Activated gamma-delta T cell treated with Interleukin-2 at 50 U/mL for 16 hours (primary cell): ENCODE results near the gene DRC7.

ENCODE experiments used
- DNase-seq: peaks from one replicate; pipeline ENCODE4 v3.0.0-alpha.2; 2020

DRC7 gene

DNA sequence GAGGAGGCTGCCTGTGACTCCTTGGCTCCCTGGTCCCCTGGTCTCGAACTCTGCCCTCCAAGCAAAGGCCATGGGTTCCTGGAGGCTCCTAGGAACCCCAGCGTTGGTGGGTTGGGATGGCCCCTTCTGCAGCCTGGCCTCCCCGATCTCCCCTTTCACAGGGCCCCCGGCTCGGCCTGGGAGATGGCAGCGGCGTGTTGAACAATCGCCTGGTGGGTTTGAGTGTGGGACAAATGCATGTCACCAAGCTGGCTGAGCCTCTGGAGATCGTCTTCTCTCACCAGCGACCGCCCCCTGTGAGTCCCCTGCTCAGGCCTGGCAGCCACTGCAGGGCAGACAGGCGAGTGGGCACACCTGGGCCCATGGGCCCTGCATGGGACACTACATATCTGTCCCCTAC lies 15.6 kb upstream of the DRC7 start:
- DNase-seq: no peak

DNA sequence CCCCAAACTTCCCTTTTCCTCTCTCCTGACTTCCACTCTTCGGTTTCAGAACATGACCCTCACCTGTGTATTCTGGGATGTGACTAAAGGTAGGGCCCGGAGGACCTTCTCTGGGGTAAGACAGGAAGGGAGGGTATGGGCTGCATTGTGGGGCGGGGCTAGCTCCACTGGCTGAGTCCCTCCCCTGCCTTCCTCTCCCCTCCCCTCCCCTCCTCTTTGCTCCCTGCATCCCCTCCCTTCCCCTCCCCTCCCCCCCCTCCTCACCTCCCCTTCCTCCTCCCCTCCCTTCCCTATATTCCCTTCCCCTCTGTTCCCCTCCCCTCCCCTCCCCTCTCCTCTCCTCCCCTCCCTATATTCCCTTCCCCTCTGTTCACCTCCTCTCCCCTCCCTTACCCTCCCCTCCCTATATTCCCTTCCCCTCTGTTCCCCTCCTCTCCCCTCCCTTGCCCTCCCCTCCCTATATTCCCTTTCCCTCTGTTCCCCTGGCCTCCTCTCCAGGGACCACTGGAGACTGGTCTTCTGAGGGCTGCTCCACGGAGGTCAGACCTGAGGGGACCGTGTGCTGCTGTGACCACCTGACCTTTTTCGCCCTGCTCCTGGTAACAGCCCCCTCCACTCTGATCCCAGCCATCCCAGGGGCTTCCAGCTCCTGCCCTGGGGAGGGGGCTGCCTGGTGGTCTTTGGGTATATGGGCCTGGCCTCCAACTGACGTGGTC lies 14.7 kb upstream of the DRC7 start:
- DNase-seq: no peak

DNA sequence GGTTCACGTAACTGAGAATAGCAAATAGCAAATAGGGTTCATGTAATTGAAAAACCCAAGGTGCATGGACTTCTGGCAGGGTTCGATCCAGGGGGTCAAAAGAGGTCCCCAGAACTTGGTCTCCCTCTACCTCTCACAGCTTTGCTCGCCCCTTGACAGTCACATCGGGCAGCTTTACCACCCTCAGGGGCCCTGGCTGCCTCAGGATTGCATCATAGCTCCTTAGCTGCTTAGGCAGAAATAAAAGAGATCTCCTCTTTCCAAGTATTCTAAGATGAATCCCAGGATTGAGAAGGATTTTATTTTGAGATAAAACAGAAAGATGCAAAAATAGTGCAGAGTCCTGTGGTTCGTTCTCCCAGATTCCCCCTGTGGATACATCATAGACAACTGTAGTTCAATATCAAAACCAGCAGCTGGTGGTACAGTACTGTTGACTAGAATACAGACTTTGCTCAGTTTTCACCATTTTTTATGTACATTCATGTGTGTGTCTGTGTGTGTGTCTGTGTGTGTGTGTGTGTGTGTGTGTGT lies 13.7 kb upstream of the DRC7 start:
- DNase-seq: no peak

DNA sequence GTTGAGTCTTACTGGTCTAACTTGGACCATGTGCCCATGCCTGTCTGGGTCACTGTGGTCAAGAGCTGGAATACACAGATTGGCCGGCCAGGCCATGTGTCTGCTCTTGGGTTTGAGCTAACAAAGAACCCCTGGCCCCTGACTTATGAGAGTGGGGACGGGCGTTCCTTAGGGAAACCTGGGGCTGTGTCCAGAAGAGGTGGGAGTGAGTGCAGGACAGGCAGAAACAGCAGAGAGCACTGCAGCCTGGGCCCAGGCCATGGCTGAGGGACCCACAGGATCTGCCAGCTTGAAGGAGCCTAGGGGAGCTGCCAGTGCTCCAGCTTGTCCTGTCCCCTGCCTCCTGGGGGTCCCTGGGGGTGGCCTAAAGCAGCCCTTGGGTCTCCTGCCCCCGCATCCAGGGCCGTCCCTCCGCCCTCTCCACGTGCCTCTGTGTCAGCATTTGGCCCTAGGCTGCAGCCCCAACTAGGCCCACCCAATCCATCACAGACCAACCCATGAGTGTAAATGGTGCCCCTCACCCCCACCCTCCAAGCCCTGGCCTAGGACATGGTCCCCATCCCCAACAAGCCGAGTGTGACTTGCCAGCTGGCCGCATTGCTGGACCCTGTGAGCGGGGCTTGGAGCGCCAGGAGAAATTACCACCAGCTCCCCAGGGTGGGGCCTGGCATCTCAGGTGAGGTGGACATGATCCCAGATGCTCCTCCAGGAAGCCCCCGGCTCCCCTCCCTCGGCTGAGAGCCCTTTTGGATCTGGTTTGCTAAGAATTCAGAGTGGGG lies 12.5 kb upstream of the DRC7 start:
- DNase-seq: no peak

DNA sequence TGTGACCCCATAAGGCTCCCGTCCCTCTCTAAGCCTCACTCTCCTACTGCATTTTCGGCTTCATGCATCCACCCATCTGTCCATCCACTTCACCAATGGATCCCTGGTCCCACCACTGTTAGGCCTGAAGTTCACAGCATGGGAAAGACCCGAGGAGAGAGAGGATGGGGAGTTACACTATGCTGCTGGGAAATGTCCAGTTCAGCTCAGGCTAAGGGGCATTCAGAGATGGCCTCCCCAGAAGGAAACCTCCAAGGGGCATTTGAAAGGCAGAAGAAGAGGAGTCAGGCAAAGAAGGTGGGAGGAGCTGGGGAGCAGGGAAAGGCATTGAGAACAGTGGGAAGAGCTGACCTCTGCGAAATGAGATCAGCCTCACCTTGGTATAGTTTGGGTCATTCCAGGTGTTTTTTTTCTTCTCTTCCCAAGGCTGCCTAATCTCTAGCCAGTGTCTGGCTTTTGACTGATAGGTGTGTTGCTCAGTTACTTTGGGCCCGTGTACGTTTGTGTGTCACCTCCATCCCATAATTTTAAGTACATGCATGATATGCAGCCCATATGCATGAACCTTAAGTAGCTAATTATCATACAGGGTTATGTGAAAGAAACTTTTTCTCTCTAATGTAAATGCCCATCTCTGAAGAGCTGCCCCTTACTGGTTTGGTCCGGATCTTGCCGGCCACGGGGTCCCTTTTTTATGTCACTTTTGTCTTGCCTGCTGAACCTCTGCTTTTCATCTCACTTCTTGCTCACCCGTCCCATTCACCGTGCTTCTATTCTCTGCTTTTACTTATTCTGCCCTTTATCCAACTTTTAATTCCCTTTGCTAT lies 11.6 kb upstream of the DRC7 start:
- no peak for DNase-seq

DNA sequence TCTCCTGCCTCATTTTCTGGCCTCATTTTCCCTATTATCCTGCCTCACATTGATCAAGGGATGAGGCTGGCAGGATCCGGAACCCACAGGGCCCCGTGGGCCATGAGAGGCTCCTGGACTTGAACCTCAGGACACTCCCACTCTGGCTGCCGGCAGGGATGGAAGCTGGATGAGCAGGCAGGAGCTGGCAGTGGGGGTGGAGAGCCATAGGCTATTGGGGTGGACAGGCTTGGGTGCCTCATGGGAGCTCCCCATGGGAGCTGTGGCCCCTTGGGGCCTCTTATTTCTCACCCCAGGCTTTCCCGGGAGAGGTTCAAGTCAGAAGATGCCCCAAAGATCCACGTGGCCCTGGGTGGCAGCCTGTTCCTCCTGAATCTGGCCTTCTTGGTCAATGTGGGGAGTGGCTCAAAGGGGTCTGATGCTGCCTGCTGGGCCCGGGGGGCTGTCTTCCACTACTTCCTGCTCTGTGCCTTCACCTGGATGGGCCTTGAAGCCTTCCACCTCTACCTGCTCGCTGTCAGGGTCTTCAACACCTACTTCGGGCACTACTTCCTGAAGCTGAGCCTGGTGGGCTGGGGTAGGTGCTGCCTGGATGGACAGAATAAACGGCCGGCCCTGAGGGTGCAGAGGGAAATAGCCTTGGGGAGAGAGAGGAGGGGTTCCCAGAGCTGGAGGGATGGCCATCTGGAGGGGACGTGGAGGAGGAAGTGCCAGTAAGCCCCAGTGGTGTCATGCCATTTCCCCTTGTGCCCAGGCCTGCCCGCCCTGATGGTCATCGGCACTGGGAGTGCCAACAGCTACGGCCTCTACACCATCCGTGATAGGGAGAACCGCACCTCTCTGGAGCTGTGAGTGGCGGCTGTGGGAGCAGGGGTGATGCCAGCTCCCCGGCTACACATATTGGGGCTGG lies 10.7 kb upstream of the DRC7 start:
- no peak for DNase-seq

DNA sequence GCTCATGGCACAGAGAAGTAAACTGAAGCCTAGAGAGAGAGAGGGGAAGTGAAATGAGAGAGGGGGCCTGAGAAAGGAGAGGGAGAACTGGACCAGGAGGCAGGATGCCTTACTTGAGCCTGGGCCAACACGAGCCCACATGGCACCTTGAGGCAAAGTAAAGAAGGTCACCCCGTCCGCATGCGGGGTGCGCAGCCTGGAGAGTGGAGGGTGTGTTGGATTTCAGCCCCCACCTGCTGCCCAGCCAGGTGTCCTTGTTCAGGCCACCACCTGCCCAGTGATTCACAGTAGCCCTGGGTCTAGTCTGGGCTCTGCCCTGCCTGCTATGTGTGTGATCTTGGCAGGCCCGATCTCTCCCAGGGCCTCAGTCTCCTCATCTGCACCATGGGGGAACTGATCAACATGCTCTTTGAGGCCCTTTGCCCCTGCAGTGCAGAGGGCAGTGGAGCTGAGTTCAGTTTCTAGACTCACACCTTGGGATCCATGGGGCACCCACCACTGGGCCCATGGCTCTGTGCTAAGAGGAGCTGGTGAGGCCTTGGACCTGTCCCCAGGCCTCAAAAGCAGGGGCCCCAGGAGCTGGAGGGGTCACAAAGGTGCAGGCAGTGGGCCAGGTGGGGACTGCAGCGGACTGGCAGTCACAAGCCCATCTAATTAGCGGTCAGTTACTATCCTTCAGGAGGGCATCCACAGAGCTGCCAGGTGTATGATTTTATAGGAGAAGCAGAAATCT lies 9.8 kb upstream of the DRC7 start:
- no peak for DNase-seq

DNA sequence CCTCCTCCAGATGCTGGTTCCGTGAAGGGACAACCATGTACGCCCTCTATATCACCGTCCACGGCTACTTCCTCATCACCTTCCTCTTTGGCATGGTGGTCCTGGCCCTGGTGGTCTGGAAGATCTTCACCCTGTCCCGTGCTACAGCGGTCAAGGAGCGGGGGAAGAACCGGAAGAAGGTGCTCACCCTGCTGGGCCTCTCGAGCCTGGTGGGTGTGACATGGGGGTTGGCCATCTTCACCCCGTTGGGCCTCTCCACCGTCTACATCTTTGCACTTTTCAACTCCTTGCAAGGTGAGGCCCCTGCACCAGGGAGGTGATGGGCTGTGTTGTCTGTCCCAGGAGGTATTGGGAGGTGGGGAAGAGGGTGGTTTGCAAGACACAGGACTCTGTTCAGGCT lies 9.0 kb upstream of the DRC7 start:
- DNase-seq: no peak

DNA sequence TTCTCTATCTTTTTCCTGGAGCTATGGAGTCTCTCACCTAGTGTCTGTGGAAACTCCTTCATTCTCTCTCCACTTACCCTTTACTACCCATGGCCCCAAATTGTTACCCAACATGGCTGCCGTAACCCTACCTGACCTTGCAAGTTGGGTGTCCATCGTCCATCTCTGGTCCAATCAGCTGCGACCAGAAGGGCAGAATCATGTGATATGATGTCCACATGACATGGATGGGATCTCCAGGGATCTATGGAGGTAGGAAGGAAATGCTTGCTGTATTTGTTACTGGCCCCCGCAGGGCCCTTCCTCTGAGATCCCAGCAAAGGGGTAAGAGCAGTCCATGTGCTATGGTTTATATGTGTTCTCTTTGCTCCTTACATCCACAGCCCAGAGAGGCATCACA lies 8.0 kb upstream of the DRC7 start:
- DNase-seq: no peak

DNA sequence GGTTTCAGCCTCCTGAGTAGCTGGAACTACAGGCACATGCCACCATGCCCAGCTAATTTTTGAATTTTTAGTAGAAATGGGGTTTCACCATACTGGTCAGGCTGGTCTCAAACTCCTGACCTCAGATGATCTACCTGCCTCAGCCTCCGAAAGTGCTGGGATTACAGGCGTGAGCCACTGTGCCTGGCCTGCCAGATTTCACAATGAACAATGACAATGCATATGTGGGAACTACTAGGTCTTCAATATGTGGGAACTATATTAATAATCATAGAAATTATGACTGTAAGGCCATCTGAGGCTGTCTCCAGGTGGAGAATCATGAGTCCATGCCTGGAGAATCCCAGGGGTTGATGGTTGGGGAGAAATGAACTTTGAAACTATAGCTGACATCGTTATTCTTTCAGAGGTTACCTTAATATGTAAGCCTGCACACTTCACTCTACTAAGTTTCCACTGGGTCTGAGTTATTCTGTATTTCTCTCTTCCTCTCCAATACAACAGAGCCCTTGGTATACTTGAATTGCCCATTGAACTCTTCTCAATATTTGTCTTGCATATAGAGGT lies 7.2 kb upstream of the DRC7 start:
- DNase-seq: no peak

DNA sequence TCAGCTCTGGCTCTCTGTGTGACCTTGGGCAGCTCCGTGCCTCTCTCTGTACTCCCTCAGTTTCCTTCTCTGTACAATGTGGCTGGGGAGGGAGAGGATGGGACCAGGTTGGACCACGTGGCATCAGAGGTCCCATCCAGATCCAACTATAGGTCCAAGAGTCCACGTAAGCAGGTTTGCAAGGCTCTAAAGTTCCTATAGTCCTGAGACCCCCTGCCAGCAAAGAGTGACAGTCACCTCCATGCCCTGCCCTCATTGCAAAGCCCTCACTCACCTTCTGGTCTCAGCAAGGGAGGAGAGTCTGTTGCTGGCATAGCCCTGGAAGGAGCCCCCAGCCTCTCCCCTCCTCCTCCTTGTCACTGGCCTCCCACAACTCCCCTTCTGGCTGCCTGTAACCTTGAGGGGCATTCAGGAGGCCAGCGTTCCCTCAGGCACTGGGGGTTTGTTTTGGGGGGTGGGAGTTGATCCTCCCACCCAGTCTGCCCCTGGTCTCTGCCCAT lies 6.1 kb upstream of the DRC7 start:
- no peak for DNase-seq

DNA sequence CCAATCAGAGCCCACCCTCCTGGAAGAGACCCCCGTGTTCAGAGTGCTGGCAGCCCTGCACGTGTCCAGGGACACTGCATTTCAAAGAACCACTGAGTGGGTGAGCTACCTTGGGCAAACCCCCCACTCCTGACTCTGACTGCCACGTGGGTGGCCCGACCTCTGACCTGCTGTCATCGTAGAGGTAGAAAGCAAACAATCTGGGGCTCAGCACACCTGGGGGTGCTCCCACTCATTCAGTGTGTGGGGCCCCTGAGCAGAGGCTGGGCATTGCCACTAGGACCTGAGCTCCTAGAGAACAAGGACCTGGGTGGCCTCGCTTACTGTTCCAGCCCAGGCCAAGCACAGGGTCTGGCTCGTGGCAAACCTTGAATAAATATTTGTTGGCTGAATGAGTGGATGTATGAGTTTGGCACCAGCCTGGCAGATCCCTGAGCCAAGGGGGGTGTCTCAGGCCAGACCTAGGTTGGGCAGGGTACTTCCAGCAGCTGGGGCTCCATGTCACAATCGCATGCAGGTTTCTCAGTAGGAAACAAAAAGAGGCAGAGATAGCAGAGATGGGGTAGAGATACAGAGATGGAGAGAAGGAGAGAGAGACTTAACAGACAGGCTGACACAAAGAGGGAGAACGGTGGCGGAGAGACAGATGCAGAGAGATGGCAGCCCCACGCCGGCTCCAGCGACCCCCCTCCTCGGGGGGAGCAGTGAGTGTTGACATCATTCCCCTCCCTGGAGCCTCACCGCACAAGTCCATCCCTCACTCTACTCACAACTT lies 5.4 kb upstream of the DRC7 start:
- DNase-seq: no peak

DNA sequence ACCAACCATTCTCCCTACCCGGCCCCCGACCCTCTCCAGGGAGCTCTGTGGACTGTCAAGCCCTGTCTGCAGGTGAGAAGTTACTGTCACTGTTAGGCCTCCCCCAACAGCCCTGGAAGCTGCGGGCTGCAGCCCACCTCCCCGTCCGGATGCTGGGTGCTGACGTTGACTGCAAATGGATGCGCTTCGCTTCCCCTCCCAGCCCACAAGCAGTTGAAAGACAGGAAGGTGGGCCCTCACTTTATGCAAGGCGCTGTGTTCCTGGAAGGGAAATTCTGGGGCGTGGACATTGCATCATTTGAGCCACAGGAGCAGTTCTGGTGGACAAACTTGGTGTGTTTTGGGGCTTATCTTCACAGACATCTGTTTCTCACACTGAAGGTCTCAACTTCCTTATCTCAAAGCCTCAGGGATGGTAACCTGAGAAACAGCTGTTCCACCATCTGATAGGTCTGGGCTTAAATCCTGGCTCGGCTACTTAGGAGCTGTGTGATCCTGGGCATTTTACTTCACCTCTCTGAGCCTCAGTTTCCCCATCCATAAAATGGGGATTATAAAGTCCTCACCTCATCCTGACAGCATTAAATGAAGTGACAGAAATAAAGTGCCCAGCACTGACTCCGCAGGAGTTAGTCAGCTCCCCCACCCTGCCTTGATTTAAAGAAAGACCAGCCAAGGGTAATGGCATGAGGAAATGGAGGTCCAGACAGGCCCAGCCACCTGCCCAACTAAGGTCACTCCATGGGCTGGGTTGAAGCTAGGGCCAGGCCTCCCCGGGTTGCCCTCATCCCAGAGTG lies 4.6 kb upstream of the DRC7 start:
- peak; percentile 48 for DNase-seq

DNA sequence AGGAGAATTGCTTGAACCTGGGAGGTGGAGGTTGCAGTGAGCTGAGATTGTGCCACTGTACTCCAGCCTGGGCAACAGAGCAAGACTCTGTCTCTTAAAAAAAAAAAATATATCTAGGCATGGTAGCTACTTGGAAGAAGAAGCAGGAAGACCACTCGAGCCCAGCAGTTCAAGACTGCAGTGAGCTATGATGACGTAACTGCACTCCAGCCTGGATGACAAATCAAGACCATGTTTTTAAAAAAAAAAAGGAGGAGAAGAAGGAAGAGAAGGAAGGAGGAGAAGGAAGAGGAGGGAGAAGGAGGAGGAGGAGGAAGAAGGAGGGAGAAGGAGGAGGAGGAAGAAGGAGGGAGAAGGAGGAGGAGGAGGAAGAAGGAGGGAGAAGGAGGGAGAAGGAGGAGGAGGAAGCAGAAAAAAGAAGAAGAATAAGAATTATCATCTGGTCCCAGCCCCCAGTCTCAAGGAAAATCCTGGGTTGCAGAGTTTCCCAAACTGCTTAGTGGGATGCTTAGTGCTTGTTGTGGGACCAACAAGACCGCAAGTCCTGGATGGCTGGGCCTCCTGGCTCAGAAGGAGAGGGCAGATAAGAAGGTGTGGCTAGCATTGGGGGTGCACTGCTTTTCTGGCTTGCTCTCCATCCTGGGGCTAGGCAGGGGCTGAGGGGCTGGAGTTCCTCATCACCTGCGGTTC lies 3.7 kb upstream of the DRC7 start:
- DNase-seq: no peak

DNA sequence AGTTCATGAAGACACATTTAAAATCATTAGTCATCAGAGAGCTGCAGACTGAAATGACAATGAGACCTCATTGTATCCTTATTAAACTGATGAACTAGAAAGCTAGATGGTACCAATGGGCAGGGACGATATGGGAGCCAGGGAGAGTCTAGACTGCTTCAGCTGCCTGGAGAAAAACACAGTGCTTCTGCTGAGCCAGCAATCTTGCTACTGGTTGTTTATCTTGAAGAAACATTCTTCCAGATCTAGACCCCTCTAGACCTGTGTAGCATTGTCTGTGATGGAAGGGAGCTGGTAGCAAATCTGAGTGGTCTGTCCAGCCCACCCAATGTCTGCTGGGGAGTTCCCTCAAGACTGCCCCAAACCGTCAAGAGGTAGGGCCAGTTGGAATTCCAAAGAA lies 2.0 kb upstream of the DRC7 start:
- no peak for DNase-seq

DNA sequence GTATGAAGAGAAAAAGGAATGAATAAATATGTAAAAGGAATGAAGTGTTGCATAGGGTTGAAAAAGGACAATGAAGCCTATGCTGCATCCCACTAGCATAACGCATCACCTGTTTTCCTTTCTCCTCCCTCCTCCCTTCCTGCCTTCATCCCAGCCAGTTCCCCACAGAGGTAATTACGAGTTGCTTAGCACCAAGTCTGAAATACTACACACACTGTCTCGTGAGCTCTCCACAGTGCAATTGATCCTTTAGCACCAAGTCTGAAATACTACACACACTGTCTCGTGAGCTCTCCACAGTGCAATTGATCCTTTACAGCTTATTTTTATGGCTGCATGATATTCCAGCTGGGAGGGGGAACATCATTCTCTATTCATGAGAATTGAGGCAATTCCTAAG lies 1.1 kb upstream of the DRC7 start:
- no peak for DNase-seq

DNA sequence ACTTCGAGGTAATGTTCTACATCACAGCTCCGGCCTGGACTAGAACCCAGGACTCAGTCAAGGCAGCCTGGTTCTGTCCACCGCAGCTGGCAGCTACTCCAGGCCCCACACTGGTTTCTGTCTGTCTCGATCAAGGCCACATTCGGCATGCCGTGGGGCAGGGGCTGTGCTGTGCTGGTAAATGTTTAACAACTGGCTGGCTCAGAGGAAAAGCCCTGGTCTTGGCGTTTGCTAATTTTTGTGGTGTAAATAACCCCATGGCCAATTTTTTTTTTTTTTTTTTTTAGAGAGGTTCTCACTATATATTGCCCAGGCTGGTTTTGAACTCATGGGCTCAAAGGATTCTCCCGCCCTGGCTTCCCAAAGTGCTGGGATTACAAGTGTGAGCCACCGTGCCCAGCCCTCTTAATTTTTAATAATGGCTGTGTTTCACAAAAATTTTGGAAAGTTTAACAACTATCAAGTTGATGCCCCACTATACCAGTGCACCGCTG lies 328 bp upstream of the DRC7 start:
- DNase-seq: no peak

DNA sequence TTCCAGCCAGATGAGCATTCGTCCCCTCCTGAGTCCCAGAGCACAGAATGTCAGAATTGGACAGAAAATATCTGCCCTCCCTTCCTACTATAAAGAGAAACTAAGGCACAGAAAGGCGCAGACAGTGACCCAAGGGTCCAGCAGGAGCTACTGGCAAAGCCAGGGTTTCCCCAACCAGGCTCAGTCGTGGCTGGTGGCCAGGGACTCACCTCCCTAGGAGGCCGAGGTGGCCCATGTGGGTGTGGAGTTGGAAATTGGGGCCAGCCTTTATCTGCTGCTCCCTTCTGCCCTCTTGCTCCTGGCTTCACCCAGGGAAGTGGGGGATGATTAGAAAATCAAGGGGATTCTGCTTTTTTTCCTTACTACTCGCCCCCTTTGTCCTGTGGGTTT lies 1.1 kb downstream of the DRC7 start:
- no peak for DNase-seq

DNA sequence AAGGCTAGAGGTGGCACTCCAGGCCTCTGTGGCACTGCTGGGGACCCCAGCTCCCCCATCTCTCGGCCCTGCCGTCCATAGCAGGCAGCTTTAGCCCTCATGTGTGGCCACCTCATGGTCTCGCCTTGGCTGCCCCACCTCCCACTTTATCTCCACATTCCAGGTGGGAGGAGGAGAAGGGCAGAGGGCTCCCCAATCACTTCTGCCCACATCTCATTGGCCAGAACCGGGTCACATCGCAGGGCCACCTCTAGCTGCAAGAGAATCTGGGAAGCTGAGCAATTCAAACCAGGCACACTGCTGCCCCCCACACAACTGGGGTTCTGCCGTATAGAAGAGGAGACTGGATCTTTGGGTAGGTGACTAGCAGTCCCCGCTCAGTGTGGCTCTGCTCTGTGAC lies 1.6 kb downstream of the DRC7 start:
- no peak for DNase-seq
